ENCODE data around the gene BMP2K.

Gene BMP2K

GRCh38 chr4:78776079-78776728 lies at the start of gene BMP2K:
BMP2K (plus strand) TSS chr4:78776350; CDS start chr4:78776544, 194 bp downstream.
- DNase-seq (ENCODE audit: low read depth in 4 of 4, low spot score in 1 of 4) = peak; percentile 61 to 72 (median 67)

DNA sequence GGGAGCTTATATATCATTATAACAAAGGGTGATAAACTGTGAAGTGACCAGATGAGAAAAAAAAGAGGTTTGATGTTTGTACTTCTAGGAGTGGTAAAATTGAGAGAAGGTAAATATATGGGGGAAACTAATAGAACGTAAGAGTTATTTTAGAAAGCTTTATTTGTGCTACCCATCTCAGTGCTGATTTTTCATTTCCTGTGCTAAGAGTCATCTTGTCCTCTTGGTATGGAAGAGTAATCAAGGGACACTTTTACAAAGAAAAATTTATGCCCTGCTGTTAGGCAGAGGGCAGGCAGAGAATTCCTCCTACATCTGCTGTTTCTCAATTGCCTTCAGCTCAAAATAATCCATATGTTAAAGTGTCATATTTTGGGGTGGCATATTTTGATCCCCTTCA lies 49.6 kb upstream of the BMP2K start:
- no peak for DNase-seq (ENCODE audit: low read depth in 4 of 4, low spot score in 1 of 4)

DNA sequence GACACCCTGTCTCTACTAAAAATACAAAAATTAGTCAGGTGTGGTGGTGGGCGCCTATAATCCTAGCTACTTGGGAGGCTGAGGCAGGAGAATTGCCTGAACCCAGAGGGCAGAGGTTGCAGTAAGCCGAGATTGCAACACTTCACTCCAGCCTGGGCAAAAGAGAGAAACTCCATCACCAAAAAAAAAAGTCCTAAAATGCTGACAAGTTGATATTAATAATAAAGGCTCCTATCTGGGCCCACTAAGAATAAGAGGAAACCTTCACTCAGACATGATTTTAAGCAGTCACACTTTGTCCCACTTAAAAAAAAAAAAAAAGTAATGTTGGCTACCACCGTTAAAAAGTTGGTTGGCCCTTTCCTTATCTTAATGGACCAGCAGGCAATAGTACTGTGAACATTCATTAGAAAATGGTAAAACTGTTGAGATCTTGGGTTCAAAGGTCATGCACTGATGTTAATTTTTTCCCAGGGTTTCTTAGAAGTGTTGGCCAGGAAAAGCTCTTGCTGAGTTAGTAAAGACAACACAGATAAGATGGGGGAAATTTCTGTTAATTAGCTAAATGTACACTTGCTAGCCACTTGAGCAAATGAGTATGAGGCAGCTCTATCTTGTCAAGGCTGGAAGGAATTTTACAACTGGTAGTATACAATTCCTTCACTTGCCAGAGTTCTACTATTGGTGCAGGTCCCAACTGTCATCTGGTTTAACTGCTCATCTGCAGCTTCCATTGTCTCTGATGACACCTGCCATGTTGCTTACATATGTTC lies 43.6 kb upstream of the BMP2K start:
- DNase-seq (ENCODE audit: low read depth in 4 of 4, low spot score in 1 of 4) = no peak

DNA sequence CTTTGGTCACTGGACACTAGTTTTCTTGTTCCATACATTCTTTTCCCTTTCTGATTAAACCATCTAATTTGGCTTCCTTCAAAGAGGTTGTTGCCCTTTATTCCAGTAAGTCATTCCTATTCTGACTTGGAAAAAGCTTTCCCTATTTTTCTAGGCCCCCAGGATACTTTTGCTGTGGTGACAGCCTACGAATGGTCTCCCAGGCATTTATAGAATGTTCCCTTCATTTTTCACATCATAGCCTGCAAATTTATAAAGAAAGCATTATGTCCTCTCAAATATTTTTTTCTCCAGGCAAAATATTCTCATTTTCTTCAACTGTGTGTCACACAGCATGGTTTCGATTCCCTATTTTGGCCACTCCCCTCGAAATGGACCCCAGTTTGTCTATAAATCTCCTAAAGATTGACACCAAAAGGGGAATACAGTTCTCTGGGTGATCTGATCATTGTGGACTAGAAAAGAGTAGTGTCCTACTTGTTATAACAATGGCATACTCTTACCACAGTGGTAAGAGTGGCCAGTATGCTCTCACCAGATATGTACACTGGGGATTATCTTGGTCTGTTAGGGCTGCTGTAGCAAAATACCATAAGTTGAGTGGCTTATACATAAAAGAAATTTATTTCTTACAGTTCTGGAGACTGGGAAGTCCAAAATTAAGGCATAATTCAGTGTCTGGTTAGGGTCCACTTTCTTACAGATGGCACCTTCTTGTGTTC lies 41.5 kb upstream of the BMP2K start:
- no peak for DNase-seq (ENCODE audit: low read depth in 4 of 4, low spot score in 1 of 4)

DNA sequence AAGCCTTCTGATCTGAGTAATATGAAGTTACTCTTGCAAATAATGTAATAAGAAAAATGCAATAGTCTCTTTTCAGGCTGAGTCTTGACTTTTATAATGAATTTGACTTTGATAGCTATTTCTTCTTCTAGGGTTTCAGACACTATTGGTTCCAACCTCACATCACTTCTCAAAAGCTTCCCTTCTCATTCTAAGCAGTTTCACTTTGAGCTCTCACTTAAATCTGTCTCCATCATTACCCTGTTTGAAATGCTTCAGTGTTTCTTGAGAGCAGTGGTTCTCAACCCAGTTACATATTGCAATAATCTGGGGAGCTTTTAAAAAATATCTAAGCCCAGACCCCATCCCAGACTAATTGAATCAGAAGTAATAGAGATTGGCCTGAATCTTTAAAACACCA lies 40.5 kb upstream of the BMP2K start:
- no peak for DNase-seq (ENCODE audit: low read depth in 4 of 4, low spot score in 1 of 4)

GRCh38 chr4:78737035-78737434 lies 39.1 kb upstream of the BMP2K start:
- DNase-seq (ENCODE audit: low read depth in 4 of 4, low spot score in 1 of 4) = no peak

DNA sequence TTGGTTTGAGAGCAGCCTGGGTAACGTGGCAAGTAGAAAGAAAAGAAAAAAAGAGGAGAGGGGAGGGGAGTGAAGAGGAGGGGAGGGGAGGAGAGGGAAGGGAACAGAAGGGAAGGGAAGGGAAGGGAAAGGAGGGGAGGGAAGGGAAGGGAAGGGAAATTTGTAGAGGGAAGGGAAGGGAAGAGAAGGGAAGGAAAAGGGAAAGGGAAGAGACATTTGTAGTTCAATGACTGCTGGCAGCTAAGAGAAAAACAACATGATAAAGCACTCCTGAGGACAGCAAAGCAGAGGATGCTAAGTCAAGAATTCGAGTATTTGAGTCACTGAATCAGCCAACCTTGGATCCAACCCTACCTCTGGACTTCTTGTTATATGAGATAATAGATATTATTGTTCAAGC lies 38.2 kb upstream of the BMP2K start:
- DNase-seq (ENCODE audit: low read depth in 4 of 4, low spot score in 1 of 4) = no peak

- DNase-seq (ENCODE audit: low read depth in 4 of 4, low spot score in 1 of 4) = no peak
Observed at GRCh38 chr4:78742300-78742699, 33.9 kb upstream of the BMP2K start.

- DNase-seq (ENCODE audit: low read depth in 4 of 4, low spot score in 1 of 4) = no peak
Observed at GRCh38 chr4:78747475-78747922, 28.7 kb upstream of the BMP2K start.

GRCh38 chr4:78748381-78748780 lies 27.8 kb upstream of the BMP2K start:
- no peak for DNase-seq (ENCODE audit: low read depth in 4 of 4, low spot score in 1 of 4)

DNA sequence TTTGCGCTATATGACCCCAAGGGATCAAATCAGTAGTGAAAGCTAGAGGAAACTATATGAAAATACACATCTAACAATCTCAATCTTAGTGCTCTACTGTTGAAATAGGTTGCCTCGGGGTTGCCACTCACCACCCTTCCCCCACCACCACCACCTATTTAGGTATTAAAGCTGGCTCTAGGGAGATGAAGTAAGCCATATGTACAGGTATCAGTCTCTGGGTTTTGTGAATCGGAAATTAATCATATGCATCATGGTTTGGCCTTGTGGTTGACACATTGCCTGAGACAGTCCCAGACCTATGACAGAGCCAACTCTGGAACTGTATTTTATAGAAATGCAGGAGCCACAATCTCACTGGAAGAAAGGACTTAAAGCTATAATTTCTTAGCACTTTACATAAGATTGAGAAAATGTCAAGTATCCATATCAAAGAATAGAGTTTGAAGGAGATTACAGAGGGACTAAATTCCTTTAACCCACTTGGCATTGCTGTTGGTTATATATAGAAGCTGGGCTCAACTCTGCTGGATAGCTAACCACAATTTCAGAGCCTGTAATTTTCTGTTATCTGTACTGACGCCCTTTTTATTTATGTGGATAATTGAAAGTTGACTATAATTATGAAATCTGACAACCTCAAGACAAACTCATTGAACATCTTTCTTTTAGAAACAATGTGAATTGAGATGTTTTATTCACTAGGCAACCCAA lies 26.7 kb upstream of the BMP2K start:
- DNase-seq (ENCODE audit: low read depth in 4 of 4, low spot score in 1 of 4) = no peak

DNA sequence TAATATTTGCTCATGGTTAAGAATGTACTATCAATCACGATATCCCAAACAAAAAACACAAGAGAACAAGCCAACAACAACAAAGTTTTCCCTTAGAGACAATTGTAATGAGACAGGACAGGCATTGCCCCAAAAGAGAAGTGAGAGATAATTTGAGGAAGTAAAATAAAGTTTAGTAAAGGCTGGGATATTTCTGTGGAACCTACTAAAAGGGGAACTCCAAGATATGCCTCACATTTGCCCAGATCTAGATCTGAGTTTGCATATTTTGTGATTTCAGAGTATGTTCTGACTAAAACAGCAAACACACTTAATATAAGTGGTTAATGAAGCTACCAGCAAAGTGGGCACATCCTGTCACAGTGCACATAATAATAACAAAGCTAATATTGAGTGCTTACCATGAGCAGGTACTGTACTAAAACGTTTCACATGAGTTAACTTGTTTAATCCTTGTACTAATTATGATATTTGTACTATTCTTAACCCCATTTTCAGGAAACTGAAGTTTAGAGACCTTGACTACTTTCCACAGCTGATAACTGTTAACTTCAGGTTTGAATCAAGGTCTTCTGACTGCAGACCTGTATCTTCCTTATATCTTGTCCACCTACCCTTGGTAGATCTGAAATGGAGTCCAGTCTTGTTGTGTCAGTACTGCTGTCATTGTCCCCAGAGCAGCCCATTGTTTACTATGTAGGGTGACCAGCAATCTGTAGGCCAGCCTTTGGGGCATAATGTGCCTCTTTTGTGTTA lies 26.0 kb upstream of the BMP2K start:
- DNase-seq (ENCODE audit: low read depth in 4 of 4, low spot score in 1 of 4) = no peak

DNA sequence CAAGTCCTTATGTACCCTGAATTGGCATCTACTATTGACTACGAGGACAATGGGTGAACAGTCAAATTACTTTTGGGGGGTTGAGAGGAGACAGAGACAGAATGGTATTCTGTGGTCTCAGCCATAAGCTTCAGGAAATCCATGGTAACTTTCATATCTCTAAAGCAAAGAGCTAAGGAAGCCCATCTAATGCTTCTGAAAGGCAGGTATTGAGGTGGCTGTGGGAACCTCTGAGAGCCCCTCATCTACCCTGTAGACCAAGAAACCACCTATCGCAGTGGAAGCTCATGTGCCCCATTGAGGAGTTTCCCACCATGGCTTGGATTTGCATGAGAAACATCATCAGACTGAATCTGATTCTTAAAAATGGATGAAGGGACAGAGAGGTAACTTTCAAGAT lies 23.1 kb upstream of the BMP2K start:
- DNase-seq (ENCODE audit: low read depth in 4 of 4, low spot score in 1 of 4) = no peak

DNA sequence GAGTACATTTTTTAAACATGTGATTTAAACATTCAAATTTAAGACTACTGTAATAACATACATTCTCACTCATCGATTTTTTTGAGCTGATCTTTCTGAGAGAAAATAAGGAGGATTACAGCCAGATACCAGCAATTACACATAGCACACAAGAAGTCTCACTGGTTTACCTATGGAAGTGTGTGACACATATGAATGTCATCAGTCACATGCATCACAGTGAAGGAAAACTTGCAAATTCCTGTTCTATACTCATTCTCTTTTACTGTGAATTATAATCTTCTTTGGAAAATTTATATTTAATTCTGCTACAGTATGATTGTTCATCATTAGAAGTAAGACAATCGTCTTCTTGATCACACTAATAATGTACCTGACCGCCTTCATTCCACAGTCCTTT lies 21.3 kb upstream of the BMP2K start:
- DNase-seq (ENCODE audit: low read depth in 4 of 4, low spot score in 1 of 4) = no peak

GRCh38 chr4:78756137-78756536 lies 20.0 kb upstream of the BMP2K start:
- no peak for DNase-seq (ENCODE audit: low read depth in 4 of 4, low spot score in 1 of 4)

DNA sequence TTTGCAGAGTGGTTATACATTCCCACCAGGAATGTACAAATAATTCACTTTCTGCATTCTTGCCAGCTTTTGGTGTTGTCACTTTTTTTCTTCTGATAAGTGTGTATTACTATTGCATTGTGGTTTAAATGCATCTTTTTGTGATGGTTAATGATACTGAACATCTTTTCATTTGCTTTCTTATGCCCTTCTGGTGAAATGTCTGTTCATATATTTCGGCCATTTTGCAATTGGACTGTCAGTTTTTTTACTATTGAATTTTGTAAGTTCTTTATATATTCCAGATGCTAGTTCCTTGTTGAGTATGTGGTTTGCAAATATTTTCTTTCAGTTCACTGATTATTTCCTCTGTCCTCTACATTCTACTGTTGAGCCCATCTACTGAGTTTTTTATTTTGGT lies 19.4 kb upstream of the BMP2K start:
- DNase-seq (ENCODE audit: low read depth in 4 of 4, low spot score in 1 of 4) = no peak

DNA sequence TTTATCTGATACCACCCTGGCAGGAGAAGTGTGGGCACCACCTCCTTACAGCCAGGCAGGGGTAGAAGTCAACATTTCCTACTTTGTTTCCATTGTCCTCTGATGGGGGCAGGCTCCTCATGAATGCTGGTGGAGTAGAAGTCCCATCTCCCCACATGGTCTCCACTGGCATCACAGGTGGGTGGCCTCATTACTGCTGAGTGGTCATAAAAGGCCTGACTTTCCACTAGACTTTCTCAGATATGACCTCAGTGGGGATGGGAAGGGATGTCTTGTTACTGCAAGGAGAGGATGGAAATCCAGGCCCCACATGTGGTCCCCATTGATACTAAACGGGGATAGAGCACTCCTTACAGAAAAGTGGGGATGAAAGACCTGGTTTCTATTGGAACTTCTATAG lies 18.6 kb upstream of the BMP2K start:
- DNase-seq (ENCODE audit: low read depth in 4 of 4, low spot score in 1 of 4) = no peak

DNA sequence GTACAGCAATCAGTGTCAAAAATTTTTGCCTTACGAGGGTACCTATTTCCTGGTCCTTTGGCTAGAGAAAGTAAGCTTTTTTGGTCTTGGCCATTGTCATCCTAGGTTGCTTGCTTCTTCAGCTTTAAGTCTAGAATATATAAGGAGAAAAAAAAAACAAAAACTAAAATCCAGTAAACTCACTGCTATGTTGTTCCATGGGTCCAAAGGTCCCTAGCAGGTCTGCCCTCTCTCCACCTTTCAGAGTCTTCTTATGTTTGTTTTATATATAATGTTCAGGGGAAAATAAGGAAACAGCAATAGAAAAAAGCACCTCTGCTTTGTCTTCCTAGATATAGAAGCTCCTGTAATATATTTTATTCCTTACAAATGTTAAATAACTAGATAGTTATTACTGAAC lies 18.1 kb upstream of the BMP2K start:
- DNase-seq (ENCODE audit: low read depth in 4 of 4, low spot score in 1 of 4) = no peak

- no peak for DNase-seq (ENCODE audit: low read depth in 4 of 4, low spot score in 1 of 4)
Observed at GRCh38 chr4:78762529-78762928, 13.6 kb upstream of the BMP2K start.

DNA sequence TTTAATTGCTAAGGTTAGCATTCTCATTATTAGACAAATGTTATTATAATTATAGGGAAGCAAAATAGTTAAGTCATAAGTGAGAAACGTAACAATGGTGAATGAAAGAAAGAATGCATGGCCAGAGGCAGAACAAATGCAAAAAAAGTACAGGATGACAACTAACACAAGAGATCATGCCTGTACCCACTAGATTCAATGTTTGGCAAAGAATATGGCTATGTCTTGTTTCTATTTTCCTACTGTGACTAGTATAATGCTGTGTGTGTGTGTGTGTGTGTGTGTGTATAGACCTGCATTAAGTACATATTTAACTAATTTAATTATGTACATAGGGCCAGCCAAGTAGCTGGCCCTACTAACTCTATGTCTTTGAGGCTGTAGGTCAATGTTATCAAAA lies 12.9 kb upstream of the BMP2K start:
- no peak for DNase-seq (ENCODE audit: low read depth in 4 of 4, low spot score in 1 of 4)

Measured in stimulated activated CD4-positive, alpha-beta T cell treated with anti-CD3 and anti-CD28 coated beads, Interleukin-1b, Interleukin-23, amount 100 ng/mL, for 24 hours (primary cell).